Measurements from ENCODE around the gene SCNN1G. TPM values are rescaled to one million over a fixed set of nuclear protein-coding genes. Genes with fewer than 3 reads are reported as not detected.
A peak's percentile ranks its signal among the peaks of the same experiment; 100 is the strongest.

SCNN1G gene
- total RNA-seq, 1 experiment from 2014 or later: not detected

- DNase-seq (ENCODE audit: low read depth): no peak
These were observed 30.0 kb upstream of the SCNN1G start for GRCh38 chr16:23152386-23153178.

- DNase-seq (ENCODE audit: low read depth): peak; percentile 17
These were observed 27.0 kb upstream of the SCNN1G start for GRCh38 chr16:23155445-23156049.

GRCh38 chr16:23156110-23156509, 26.4 kb upstream of the SCNN1G start:
- no peak for DNase-seq (ENCODE audit: low read depth)

GRCh38 chr16:23156946-23157460, 25.5 kb upstream of the SCNN1G start:
- no peak for DNase-seq (ENCODE audit: low read depth)

GRCh38 chr16:23158114-23158513, 24.4 kb upstream of the SCNN1G start:
- DNase-seq (ENCODE audit: low read depth): no peak

- peak; percentile 11 for DNase-seq (ENCODE audit: low read depth)
These were observed 22.5 kb upstream of the SCNN1G start for GRCh38 chr16:23160082-23160481.

GRCh38 chr16:23160574-23160973, 22.0 kb upstream of the SCNN1G start:
- no peak for DNase-seq (ENCODE audit: low read depth)

- no peak for DNase-seq (ENCODE audit: low read depth)
These were observed 18.6 kb upstream of the SCNN1G start for GRCh38 chr16:23163921-23164320.

GRCh38 chr16:23164736-23165135, 17.8 kb upstream of the SCNN1G start:
- DNase-seq (ENCODE audit: low read depth): no peak

GRCh38 chr16:23172583-23172982, 10.0 kb upstream of the SCNN1G start:
- no peak for DNase-seq (ENCODE audit: low read depth)

GRCh38 chr16:23172994-23173393, 9.6 kb upstream of the SCNN1G start:
- no peak for DNase-seq (ENCODE audit: low read depth)

- DNase-seq (ENCODE audit: low read depth): peak; percentile 20
These were observed 7.9 kb upstream of the SCNN1G start for GRCh38 chr16:23174622-23175021.

- no peak for DNase-seq (ENCODE audit: low read depth)
These were observed 6.9 kb upstream of the SCNN1G start for GRCh38 chr16:23175651-23176050.

GRCh38 chr16:23181506-23181905, 1.0 kb upstream of the SCNN1G start:
- DNase-seq (ENCODE audit: low read depth): no peak

- peak; percentile 37 for DNase-seq (ENCODE audit: low read depth)
These were observed 303 bp upstream of the SCNN1G start for GRCh38 chr16:23182206-23182678.

GRCh38 chr16:23183543-23183862, 958 bp downstream of the SCNN1G start:
- DNase-seq (ENCODE audit: low read depth): no peak

GRCh38 chr16:23185656-23186055, 3.1 kb downstream of the SCNN1G start:
- no peak for DNase-seq (ENCODE audit: low read depth)

GRCh38 chr16:23186171-23186570, 3.6 kb downstream of the SCNN1G start:
- DNase-seq (ENCODE audit: low read depth): no peak

- no peak for DNase-seq (ENCODE audit: low read depth)
These were observed 4.8 kb downstream of the SCNN1G start for GRCh38 chr16:23187341-23187740.

- DNase-seq (ENCODE audit: low read depth): no peak
These were observed 6.4 kb downstream of the SCNN1G start for GRCh38 chr16:23188911-23189310.

- DNase-seq (ENCODE audit: low read depth): no peak
These were observed 12.1 kb downstream of the SCNN1G start for GRCh38 chr16:23194497-23195221.

- DNase-seq (ENCODE audit: low read depth): no peak
These were observed 12.9 kb downstream of the SCNN1G start for GRCh38 chr16:23195366-23195978.
